Measurements from ENCODE around the gene TMEM233.

DNA sequence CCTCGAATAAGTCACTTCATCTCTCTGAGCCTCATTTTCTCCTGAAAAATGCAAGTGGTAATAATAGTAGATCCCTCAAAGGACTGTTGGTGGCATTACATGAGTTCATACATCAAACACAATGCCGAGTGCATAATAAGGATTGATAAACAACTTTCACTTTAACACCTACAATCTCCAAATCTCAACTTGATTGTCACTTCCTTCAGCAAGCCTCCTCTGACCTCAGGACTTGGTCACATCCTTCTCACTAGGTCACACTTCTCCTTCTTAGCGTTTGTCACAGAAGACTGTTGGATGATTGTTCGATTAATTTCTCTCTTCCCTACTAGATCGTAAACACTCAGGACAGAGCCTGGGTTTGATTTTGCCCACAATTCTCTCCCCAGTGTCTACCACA, 66.5 kb downstream of the TMEM233 start:
- TF ChIP-seq, protein P1, sequence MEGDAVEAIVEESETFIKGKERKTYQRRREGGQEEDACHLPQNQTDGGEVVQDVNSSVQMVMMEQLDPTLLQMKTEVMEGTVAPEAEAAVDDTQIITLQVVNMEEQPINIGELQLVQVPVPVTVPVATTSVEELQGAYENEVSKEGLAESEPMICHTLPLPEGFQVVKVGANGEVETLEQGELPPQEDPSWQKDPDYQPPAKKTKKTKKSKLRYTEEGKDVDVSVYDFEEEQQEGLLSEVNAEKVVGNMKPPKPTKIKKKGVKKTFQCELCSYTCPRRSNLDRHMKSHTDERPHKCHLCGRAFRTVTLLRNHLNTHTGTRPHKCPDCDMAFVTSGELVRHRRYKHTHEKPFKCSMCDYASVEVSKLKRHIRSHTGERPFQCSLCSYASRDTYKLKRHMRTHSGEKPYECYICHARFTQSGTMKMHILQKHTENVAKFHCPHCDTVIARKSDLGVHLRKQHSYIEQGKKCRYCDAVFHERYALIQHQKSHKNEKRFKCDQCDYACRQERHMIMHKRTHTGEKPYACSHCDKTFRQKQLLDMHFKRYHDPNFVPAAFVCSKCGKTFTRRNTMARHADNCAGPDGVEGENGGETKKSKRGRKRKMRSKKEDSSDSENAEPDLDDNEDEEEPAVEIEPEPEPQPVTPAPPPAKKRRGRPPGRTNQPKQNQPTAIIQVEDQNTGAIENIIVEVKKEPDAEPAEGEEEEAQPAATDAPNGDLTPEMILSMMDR (conservative IDR thresholded peaks at IDR 0.05): no peak
- TF ChIP-seq ZFX (IDR thresholded peaks at IDR 0.05): no peak
